ENCODE data around the gene STAT2.
A peak's percentile ranks its signal among the peaks of the same experiment; 100 is the strongest.
"Not testable (repeated sequence)": the region's sequence is repeated elsewhere in the genome, so short reads cannot be mapped to it uniquely, and the experiment has no call there.

The STAT2 gene

GRCh38 chr12:56324206-56324605 lies 35.7 kb downstream of the STAT2 start:
- no peak for DNase-seq

DNA sequence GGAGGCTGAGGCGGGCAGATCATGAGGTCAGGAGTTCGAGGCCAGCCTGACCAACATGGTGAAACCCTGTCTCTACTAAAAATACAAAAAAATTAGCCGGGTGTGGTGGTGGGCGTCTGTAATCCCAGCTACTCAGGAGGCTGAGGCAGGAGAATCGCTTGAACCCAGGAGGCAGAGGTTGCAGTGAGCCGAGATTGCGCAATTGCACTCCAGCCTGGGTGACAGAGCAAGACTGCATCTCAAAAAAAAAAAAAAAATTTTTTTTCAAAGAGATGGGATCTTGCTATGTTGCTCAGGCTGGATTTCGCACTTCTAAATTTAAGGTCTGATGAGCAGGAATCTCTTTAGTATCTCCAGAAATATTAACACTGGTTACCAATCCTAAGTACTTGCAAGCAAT lies 38.3 kb downstream of the STAT2 start:
- DNase-seq: not testable (repeated sequence)

DNA sequence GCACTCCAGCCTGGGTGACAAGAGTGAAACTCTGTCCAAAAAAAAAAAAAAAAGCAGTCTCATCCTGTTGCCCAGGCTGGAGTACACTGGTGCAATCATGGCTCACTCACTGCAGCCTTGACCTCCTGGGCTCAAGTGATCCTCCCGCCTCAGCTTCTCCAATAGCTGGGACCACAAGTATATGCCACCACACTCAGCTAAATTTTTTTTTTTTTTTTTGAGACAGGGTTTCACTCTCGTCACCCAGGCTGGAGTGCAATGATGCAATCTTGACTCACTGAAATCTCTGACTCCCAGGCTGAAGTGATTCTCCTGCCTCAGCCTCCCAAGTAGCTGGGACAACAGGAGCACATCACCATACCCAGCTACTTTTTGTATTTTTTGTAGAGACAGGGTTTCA lies 38.9 kb downstream of the STAT2 start:
- DNase-seq: no peak

DNA sequence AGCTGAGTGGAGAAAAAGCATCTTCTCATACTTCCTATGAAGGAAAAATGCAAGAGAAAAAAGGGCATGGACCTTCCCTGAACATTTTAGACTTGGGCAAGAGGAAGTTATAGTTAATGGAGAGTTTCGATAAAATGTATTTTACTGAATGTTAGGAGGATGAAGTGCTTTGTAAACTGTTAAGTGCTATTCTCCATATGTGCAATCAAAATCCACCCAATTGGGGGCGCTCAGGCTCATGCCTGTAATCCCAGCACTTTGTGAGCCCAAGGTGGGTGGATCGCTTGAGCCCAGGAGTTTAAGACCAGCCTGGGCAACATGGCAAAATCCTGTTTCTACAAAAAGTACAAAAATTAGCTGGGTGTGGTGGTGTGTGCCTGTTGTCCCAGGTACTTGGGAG lies 42.2 kb downstream of the STAT2 start:
- DNase-seq: no peak

DNA sequence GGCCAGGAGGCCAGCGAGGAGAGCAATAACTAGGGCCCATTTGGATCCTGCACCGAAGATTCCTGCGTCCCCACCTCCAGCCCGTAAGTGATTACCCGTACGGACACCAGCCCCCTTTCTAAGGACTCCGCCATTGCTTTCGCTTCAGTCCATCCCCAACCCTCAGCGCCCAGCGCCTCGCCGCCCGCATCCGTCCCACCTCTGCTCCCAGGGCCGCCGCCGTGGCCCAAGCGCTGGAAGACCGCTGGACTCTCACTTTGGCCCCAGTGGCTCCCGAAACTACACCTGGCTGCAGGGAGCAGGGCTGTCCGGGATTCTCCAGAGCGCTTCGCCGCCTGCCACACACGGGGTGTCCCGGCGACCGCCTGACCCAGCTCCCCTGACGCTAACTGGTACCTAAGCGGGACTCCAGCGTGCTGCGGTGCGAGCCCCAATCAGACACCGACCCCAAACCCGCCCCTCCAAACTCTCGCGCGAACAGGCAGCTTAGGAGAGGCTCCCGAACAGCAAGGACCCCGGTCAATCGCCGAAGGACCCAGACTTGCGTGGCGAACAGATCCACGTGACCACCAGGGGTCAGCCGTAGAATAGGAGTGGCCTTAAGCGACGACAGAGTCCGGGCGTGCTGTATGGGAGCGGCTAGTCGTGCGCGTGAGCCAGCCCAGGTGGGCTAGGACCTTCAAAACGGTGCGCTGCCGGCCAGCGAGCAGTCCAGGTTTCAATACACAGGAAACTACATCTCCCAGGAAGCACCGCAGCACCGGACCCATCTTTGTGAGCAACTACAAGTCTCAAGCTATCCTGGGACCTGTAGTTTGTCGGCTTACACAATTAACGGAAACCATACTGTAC lies 44.1 kb downstream of the STAT2 start, which contains the start of gene CNPY2:
CNPY2 (minus strand) TSS at position 367 of the 852 bp plus-strand sequence. CDS start 771 bp downstream, outside the sequence.
- DNase-seq: peak; percentile 93

GRCh38 chr12:56315249-56315621 lies 44.7 kb downstream of the STAT2 start:
- DNase-seq: no peak

DNA sequence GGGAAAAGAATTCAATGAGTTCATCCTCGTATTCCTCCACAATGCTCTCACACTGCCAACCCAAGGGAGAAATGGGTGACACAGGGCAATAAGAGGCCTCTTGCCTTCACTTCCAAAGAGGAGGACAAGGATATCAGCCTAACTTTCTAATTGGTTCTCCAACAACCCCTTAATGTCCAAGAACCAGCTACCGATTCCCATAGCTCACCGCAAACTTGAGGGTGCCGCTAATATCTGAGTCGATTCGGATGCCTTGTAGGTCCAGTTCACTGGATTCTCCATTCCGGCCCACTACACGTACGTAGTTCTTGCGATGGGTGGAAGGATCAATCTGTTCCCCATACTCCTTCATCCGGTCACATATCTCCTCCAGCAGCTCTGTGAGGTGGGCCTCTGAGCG lies 48.9 kb downstream of the STAT2 start:
- no peak for DNase-seq

DNA sequence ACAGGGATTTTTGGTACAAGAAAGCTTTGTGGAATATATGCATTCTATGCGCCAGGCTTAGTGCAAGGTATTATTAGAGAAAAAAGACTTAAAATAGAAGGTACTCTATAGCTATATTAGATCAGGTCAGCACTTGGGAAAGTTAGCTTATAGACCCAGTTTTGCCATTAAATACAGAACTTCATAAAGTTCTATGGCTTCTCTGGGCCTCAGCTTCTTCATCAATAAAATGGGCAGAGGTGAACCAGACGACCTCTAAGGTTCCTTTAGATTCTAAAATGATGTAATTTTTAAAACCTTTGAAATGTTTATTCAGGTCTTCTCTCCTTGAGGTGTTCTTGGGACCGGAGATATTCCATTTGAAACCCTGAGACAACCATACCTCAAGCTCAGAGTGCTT lies 51.2 kb downstream of the STAT2 start:
- no peak for DNase-seq

- DNase-seq: no peak
Observed at GRCh38 chr12:56307221-56307965, 52.5 kb downstream of the STAT2 start.

DNA sequence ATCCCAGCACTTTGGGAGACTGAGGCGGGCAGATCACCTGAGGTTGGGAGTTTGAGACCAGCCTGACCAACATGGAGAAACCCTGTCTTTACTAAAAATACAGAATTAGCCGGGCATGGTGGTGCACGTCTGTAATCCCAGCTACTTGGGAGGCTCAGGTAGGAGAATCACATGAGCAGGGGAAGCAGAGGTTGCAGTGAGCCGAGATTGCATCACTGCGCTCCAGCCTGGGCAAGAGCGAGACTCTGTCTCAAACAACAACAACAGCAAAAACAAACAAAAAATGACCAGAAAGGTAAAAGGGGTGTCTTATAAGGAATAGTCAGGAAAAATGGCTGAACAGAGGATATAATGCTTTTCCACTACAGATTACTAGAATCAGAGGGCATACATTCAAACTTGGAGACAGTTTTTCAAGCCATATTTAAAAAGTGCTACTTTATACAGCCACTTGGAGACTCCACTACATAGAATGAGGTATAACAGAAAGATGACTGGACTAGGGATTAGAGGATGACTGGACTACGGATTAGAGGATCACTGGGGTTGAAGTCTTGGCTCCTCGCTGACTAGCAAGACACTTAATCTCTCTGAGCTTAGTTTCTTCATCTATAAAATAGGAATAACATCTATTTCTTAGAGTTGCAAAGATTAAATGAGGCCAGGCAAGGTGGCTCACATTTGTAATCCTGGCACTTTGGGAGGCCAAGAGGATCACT lies 54.9 kb downstream of the STAT2 start:
- DNase-seq: no peak

- no peak for DNase-seq
Observed at GRCh38 chr12:56304276-56304675, 55.6 kb downstream of the STAT2 start.

GRCh38 chr12:56300644-56301464 lies 59.1 kb downstream of the STAT2 start:
- no peak for DNase-seq

DNA sequence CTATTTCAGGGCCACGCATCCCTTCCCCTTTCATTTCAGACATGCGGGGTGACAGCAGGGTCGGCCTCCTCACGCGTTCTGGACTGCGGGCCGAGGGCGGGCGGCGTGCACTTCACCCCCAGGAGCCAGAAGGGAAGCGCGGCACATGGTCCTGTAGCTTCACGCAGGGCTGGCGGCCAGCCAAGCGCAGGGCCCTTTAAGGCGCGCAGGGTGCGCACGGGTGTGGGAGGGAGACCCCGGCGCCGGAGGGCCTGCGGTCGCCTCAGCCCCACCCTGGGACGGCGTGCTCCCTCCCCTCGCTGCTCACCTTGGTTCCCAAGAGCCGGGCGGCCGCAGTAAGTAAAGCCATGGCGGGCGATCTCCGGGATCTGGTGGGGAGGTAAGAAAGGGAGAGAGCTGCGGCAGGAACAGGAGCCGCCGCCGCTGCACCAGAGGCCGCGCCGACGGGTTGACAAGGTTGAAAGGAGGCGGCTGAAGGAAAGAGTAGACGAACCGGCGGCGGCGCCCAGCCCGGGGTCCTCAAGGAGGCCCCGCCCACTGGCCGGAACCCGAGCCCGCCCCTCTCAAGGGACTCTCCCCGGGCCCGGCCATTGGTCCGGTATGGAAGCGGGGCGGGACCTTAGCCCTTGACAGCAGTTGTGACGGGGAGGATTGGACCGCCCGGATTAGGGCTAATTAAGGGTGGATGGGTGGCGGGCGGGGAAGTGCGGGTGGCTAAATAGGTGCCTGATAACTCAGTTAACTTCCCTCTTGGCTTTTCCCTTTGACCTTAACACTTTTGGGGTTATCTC lies 59.9 kb downstream of the STAT2 start, which contains the start of gene CS:
CS (minus strand) TSS at position 478 of the 791 bp plus-strand sequence; CDS start at position 349, 129 bp downstream.
- DNase-seq: peak; percentile 97

- no peak for DNase-seq
Observed at GRCh38 chr12:56299308-56299852, 60.5 kb downstream of the STAT2 start.

DNA sequence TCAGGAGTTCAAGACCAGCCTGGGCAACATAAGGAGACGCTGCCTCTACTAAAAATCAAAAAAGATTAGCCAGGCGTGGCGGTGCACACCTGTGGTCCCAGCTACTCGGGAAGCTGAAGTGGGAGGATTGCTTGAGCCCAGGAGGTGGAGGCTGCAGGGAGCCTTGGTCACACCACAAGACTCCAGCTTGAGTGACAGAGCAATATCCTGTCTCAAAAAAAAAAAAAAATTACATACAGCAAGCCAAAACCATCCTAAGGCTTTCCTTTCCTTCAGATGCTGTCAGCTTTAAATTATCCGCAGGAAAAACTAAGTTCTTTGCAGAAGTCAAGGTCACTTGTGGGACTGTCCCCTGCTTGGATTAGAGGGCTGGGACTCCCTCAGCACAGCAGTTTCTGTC lies 61.1 kb downstream of the STAT2 start:
- DNase-seq: no peak

- DNase-seq: no peak
Observed at GRCh38 chr12:56297400-56297799, 62.5 kb downstream of the STAT2 start.

GRCh38 chr12:56296295-56296694 lies 63.6 kb downstream of the STAT2 start:
- DNase-seq: no peak

DNA sequence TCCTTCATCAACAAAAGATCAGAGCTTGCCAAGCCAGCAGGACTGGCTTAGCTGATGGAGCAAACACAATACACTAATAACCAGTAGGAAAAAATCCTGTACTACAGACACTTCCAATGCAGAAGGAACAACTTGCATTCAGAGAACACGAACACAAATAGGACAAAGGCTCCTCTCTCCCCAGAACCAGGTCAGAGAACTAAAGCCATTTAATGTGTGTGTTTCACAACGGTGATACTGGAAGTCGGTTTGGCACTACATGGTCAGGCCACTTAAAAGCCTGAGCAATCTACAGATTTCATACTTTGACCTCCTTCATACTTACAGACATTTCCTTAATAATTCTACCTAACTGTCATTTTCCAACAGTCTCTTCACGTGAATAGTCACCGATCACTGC lies 66.1 kb downstream of the STAT2 start:
- DNase-seq: no peak

Measured in activated T-cell treated with anti-CD3 and anti-CD28 coated beads, Interleukin-2, amount 50 U/mL, for 1 hour (primary cell).